Left ventricle myocardium inferior (tissue), 1 donor: ENCODE data around the gene CEBPB. TPM values are rescaled to one million over a fixed set of nuclear protein-coding genes. Genes with fewer than 3 reads are reported as not detected.

Experiments
- DNase-seq: peaks from one replicate; pipeline ENCODE4 v3.0.0-alpha.2; 2020
- H3K27ac ChIP-seq: fragments of 200-600 bp; replicated peaks from 2 replicates; pipeline ENCODE4 v1.8.0; 2021
- H3K27me3 ChIP-seq: fragments of 200-600 bp; 2 replicates; pipeline ENCODE4 v1.8.0; 2021; ENCODE audit warnings: low read depth
- H3K36me3 ChIP-seq: fragments of 200-600 bp; 2 replicates; pipeline ENCODE4 v1.8.0; 2021
- H3K4me1 ChIP-seq: fragments of 200-600 bp; 2 replicates; pipeline ENCODE4 v1.8.0; 2021
- H3K4me3 ChIP-seq: fragments of 200-600 bp; 2 replicates; pipeline ENCODE4 v1.8.0; 2021; ENCODE audit warnings: mild to moderate bottlenecking, moderate library complexity
- H3K9me3 ChIP-seq: fragments of 200-600 bp; replicated peaks from 2 replicates; pipeline ENCODE4 v1.8.0; 2021
- CTCF ChIP-seq: fragments of 200-600 bp; IDR thresholded peaks from 2 replicates; pipeline ENCODE4 v1.8.0; 2021; ENCODE audit warnings: antibody characterized with exemption, mild to moderate bottlenecking, borderline replicate concordance
- intact Hi-C: fragments of 100-400 bp; cut with micrococcal nuclease; formaldehyde crosslinking; loops from one replicate; pipeline ENCODE4 v1.11.0; 2022
- total RNA-seq: library from RNA; stranded (reverse); fragmentation: NEBNext Ultra II Directional; extraction: Animal tissue kit (Norgen Biotek cat#: 25700); gene quantifications from one replicate; pipeline ENCODE4 v1.2.1, GENCODE V29; 2021
- donor health status: DM: no; HTN: yes; CAD: no; lungs with severe emphysema.

The CEBPB gene
- total RNA-seq, 1 donor from 2014 or later: 54.0 TPM

DNA sequence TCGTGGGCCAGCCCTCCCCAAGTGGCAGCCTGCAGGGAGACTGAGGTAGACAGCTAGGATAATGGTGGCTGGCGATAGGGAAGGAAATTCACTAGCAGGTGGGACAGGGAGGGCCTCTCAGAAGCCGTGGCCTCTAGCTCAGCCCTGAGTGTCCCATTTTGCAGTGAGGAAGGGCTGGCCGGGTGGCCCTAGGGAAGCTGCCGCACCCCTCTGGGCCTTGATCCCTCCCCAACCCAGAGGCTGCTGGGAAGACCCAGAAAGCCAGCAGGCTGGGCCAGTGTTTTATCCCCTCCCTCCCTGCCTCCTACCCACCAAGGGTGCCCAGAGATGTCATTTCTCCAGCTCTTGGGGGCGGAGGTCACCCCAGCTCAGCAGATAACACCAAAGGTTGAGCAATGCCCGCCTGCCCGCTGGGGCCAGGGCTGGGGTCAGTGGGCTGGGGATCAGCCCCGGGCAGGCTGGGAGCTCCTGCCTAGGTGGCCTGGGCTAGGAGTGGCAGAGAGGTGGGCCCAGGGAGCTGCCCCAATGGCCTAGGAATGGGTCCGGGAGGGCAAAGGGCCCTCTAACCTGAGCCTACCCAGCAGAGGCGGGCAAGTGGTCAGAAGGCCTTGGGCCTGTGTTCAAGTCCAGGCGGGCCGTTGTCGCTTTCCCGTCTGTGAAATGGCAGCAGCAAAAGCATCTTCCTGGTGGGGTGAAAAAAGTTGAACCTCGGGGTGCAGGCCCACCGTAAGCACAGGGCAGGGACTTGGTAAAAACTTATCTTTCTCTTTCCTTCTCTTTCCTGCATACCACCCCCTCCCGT lies 1.6 kb upstream of the CEBPB start:
- Histone ChIP-seq H3K27me3 (no peaks in the 10 kb centered on the region), H3K27ac (no peak overlapping the region), H3K9me3 (no peaks in the 10 kb centered on the region), H3K36me3 (peaks cover 2% of the 10 kb centered on the region), H3K4me1 (peaks cover 45% of the 10 kb centered on the region), H3K4me3 (no peak overlapping the region)
- no peak for TF ChIP-seq CTCF
- DNase-seq: no peak
- intact Hi-C loops: loop anchor here (5.0 kb wide), 1 partner anchor 388 kb away; no protein-coding TSS in a partner anchor

DNA sequence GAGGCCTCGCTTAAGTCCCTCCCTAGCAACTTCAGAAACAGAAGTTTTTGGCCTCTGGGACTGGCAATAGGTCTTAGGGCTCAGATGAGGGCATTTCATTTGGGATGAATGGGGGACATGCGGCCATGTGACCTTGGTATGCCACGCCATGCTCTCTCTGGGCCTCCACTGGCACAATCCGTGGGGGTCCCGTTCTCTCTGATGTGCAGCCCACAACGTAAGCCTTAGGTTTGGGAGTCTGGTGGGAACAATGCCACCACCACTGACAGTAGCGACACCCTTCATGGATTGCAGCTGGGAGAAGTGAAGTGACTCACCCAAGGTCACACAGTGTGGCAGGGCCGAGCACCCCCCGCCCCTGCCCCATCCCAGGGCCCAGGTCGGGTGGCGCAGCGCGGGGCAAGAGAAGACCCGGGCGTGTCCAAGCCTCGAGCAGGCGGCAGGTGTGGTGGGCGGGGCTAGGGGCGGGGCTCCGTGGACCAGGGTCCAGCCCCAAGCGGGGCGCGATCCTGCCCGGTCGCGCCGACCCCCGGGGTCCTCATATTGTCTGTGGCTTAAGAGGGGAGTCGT lies 864 bp upstream of the CEBPB start:
- DNase-seq: peak; percentile 45
- Histone ChIP-seq H3K36me3 (peaks cover 8% of the 10 kb centered on the region), H3K4me1 (peaks cover 52% of the 10 kb centered on the region), H3K27me3 (no peaks in the 10 kb centered on the region), H3K9me3 (no peaks in the 10 kb centered on the region), H3K27ac (peak overlapping the region; percentile 99), H3K4me3 (peak overlapping the region; percentile 94)
- no peak for TF ChIP-seq CTCF
- intact Hi-C loops: loop anchor here (5.0 kb wide), 1 partner anchor 388 kb away; no protein-coding TSS in a partner anchor

DNA sequence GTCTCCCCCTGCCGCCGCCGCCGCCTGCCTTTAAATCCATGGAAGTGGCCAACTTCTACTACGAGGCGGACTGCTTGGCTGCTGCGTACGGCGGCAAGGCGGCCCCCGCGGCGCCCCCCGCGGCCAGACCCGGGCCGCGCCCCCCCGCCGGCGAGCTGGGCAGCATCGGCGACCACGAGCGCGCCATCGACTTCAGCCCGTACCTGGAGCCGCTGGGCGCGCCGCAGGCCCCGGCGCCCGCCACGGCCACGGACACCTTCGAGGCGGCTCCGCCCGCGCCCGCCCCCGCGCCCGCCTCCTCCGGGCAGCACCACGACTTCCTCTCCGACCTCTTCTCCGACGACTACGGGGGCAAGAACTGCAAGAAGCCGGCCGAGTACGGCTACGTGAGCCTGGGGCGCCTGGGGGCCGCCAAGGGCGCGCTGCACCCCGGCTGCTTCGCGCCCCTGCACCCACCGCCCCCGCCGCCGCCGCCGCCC lies 474 bp downstream of the CEBPB start:
- intact Hi-C loops: no loop called here
- Histone ChIP-seq H3K4me1 (peaks cover 61% of the 10 kb centered on the region), H3K27me3 (no peaks in the 10 kb centered on the region), H3K27ac (peak overlapping the region; percentile 99), H3K4me3 (peak overlapping the region; percentile 94), H3K9me3 (no peaks in the 10 kb centered on the region), H3K36me3 (peaks cover 8% of the 10 kb centered on the region)
- TF ChIP-seq CTCF: peak; percentile 28
- peak; percentile 73 for DNase-seq

GRCh38 chr20:50191544-50192363 lies 1.1 kb downstream of the CEBPB start:
- TF ChIP-seq CTCF: peak; percentile 67
- Histone ChIP-seq H3K36me3 (peaks cover 8% of the 10 kb centered on the region), H3K27ac (peak overlapping the region; percentile 99), H3K9me3 (no peaks in the 10 kb centered on the region), H3K27me3 (no peaks in the 10 kb centered on the region), H3K4me3 (peak overlapping the region; percentile 94), H3K4me1 (peaks cover 61% of the 10 kb centered on the region)
- intact Hi-C loops: no loop called here
- peak; percentile 44 for DNase-seq
